HEK293T (cell line): ENCODE data around the gene UPF3B.

Experiments used
- CTCF ChIA-PET: fragments of 350-600 bp; formaldehyde crosslinking; extraction: SDS; loops from one replicate; lab custom pipeline; 2021; ENCODE audit warnings: antibody characterized with exemption, inconsistent platforms; lab: Yijun Ruan, JAX
- POLR2A ChIA-PET: fragments of 350-600 bp; formaldehyde crosslinking; extraction: SDS; loops from one replicate; lab custom pipeline; 2020; ENCODE audit warnings: antibody characterized with exemption, inconsistent platforms; lab: Yijun Ruan, JAX
- DNase-seq: peaks from one replicate; pipeline ENCODE4 v3.0.0; 2012; ENCODE audit warnings: mixed read lengths; ENCODE audit errors: extremely low spot score
- ARNT ChIP-seq: fragments of 450-650 bp; IDR thresholded peaks from 2 replicates; pipeline ENCODE4 v1.6.1; 2017; ENCODE audit warnings: mild to moderate bottlenecking
- BHLHE40 ChIP-seq: fragments of 450-650 bp; IDR thresholded peaks from 2 replicates; pipeline ENCODE4 v1.6.1; 2016; ENCODE audit warnings: mild to moderate bottlenecking, moderate library complexity, borderline replicate concordance
- CTBP1 ChIP-seq: fragments of 450-650 bp; IDR thresholded peaks from 2 replicates; pipeline ENCODE4 v1.6.1; 2016; ENCODE audit warnings: borderline replicate concordance
- ELF4 ChIP-seq: fragments of 450-650 bp; IDR thresholded peaks from 2 replicates; pipeline ENCODE4 v1.6.1; 2017; ENCODE audit warnings: antibody characterized with exemption
- FOXA1 ChIP-seq: fragments of 450-650 bp; IDR thresholded peaks from 2 replicates; pipeline ENCODE4 v1.6.1; 2016; ENCODE audit warnings: mild to moderate bottlenecking
- FOXK2 ChIP-seq: fragments of 450-650 bp; IDR thresholded peaks from 2 replicates; pipeline ENCODE4 v1.6.1; 2016; ENCODE audit warnings: mild to moderate bottlenecking
- FOXM1 ChIP-seq: fragments of 450-650 bp; IDR thresholded peaks from 2 replicates; pipeline ENCODE4 v1.6.1; 2017; ENCODE audit warnings: mild to moderate bottlenecking, borderline replicate concordance
- HDGF ChIP-seq: fragments of 450-650 bp; IDR thresholded peaks from 2 replicates; pipeline ENCODE4 v1.6.1; 2017; ENCODE audit warnings: antibody characterized with exemption, borderline replicate concordance
- L3MBTL2 ChIP-seq: fragments of 450-650 bp; conservative IDR thresholded peaks from 2 replicates; pipeline ENCODE4 v1.6.1; 2016; ENCODE audit warnings: mild to moderate bottlenecking
- LEF1 ChIP-seq: fragments of 450-650 bp; IDR thresholded peaks from 2 replicates; pipeline ENCODE4 v1.6.1; 2017; ENCODE audit warnings: mild to moderate bottlenecking, borderline replicate concordance
- NFRKB ChIP-seq: fragments of 450-650 bp; IDR thresholded peaks from 2 replicates; pipeline ENCODE4 v1.6.1; 2016; ENCODE audit warnings: mild to moderate bottlenecking, moderate library complexity
- SP1 ChIP-seq: fragments of 450-650 bp; IDR thresholded peaks from 2 replicates; pipeline ENCODE4 v1.6.1; 2017
- SUZ12 ChIP-seq: fragments of 450-650 bp; IDR thresholded peaks from 2 replicates; pipeline ENCODE4 v1.6.1; 2016; ENCODE audit warnings: mild to moderate bottlenecking
- TARDBP ChIP-seq: fragments of 450-650 bp; IDR thresholded peaks from 2 replicates; pipeline ENCODE4 v1.6.1; 2016
- ZNF384 ChIP-seq: fragments of 450-650 bp; IDR thresholded peaks from 2 replicates; pipeline ENCODE4 v1.6.1; 2016
- TF ChIP-seq, protein P1 (sequence below): fragments of 450-650 bp; IDR thresholded peaks from 2 replicates; pipeline ENCODE4 v1.6.1; 2016

UPF3B gene

DNA sequence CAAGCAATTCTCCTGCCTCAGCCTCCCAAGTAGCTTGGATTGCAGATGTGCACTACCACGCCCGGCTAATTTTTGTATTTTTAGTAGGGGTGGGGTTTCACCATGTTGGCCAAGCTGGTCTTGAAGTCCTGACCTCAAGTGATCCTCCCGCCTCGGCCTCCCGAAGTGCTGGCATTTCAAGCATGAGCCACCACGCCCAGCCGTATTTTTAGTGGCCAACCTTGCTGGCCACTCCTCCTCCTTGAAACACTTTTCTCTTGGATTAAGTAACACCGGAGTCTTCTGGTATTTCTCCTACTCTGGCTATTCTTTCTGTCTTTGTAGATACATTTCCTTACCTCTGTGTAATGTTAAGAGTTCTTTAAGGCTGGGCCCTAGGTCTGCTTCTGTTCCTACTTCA, 50.2 kb downstream of the UPF3B start:
- DNase-seq, result no peak
- TF ChIP-seq SUZ12, result no peak
- TF ChIP-seq CTBP1, result no peak
- TF ChIP-seq ELF4, result no peak
- TF ChIP-seq FOXM1, result no peak
- no peak for TF ChIP-seq ZNF384
- no peak for TF ChIP-seq FOXK2
- no peak for TF ChIP-seq ARNT
- no peak for TF ChIP-seq HDGF
- TF ChIP-seq NFRKB, result no peak

DNA sequence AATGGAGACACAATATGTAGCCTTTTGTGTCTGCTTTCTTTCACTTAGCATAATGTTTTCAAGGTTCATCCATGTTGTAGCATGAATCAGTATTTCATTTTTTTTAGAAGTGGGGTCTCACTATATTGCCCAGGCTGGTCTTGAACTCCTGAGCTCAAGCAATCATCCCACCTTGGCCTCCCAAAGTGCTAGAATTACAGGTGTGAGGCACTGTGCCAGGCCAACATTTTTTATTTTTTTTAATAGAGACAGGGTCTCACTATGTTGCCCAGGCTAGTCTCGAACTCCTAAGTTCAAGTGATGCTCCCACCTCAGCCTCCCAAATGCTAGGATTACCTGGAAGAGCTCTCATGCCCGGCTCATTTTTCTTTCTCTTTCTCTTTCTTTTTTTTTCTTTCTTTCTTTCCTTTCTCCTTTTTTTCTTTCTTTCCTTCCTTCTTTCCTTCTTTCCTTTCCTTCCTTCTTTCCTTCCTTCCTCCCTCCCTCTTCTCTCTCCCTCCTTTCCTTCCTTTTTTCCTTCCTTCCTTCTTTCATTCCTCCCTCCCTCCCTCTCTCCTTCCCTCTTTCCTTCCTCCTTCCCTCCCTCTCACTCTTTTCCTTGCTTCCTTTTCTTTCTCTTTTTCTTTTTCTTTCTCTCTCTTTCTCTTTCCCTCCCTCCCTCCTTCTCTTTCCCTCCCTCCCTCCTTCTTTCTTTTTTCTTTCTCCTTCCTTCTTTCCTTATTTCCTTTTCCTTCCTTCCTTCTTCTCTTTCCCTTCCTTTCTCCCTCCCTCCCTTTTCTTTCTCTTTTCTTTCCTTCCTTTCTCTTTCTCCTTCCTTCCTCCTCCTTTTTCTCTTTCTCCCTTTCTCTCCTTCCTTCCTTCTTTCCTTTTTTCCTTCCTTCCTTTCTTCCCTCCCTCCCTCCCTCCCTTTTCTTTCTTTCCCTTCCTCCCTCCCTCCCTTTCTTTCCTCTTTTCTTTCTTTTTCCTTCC, 51.2 kb downstream of the UPF3B start:
- POLR2A ChIA-PET, result interaction anchor here (1.3 kb wide), 1 partner anchor 10 kb away, joined by 3 read pairs; the partner anchor contains the start of gene RPL39
- TF ChIP-seq ELF4 (no peak), SUZ12 (no peak), LEF1 (no peak), L3MBTL2 (no peak), CTBP1 (no peak), SP1 (no peak), NFRKB (no peak), TARDBP (no peak), FOXA1 (no peak), FOXK2 (no peak), HDGF (no peak), FOXM1 (no peak), BHLHE40 (no peak), ARNT (no peak), ZNF384 (no peak)
- TF ChIP-seq, protein P1, sequence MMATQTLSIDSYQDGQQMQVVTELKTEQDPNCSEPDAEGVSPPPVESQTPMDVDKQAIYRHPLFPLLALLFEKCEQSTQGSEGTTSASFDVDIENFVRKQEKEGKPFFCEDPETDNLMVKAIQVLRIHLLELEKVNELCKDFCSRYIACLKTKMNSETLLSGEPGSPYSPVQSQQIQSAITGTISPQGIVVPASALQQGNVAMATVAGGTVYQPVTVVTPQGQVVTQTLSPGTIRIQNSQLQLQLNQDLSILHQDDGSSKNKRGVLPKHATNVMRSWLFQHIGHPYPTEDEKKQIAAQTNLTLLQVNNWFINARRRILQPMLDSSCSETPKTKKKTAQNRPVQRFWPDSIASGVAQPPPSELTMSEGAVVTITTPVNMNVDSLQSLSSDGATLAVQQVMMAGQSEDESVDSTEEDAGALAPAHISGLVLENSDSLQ, result no peak
- DNase-seq, result no peak
- CTCF ChIA-PET, result no interaction called here

More for the DNA sequence above, 50.2 kb downstream of the UPF3B start:
- ChIA-PET CTCF (interaction anchor here (0.7 kb wide), 1 partner anchor 548 kb away, joined by 3 read pairs; no protein-coding TSS in a partner anchor), POLR2A (interaction anchor here (1.3 kb wide), 1 partner anchor 11 kb away, joined by 3 read pairs; the partner anchor contains the start of gene RPL39)

DNA sequence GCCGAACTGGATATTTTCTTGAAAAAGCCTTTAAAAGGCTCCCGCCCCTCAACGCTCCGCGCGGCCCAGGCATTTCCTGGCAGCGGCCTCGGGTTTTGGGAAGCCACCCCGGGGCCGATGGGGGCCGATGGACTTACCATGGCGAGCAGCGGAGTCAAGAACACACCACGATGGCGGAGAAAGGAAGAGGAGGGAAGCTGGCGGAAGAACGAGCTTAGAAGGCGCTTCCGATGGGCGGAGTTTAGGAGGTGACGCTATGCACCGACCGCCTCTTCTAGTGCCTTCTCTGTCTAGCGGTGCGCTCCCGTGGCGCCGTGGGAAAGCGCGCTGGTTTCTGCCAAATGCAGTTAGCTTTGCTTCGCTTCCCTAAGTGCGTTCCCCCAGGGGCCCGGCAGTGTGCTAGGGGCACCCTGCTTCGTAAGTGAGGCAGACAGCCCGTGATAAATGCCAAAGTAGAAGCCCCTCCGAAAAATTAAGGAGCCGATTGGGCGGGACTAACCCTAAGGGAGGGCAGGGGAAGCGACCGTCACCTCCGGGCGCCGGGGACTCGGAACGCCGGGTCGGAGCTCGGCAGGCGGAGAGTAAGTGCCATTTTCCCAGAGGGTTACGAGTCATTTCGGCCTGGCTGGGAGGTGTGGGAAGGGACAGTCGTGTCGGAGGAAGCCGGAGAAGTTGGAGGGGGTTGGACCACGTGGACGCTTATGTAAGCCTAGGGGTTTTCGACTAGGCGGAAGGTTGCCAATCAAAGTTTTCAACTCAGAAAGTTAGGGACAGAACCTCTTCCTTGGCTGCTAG, 61.1 kb downstream of the UPF3B start, which contains the start of gene RPL39:
Gene RPL39 (minus strand): TSS at position 194 of the 795 bp plus-strand sequence. CDS start 54 bp downstream, at position 140.
- DNase-seq, result peak; percentile 83
- TF ChIP-seq, protein P1, result peak; percentile 92
- TF ChIP-seq FOXA1, result no peak
- no peak for TF ChIP-seq HDGF
- no peak for TF ChIP-seq SP1
- no peak for TF ChIP-seq SUZ12
- peak; percentile 93 for TF ChIP-seq ELF4
- TF ChIP-seq NFRKB, result peak; percentile 89
- peak; percentile 59 for TF ChIP-seq L3MBTL2
- no peak for TF ChIP-seq CTBP1
- TF ChIP-seq TARDBP, result no peak
- TF ChIP-seq FOXK2, result no peak
- no peak; the same call in 1 of the 2 replicates for TF ChIP-seq LEF1
- TF ChIP-seq ARNT, result no peak
- no peak for TF ChIP-seq ZNF384
- no peak for TF ChIP-seq BHLHE40
- ChIA-PET CTCF (interaction anchor here (0.6 to 1.0 kb wide), 4 partner anchors 33 to 906 kb away, joined by 3 to 5 read pairs (median 4); partner anchors contain the start of gene SOWAHD), POLR2A (interaction anchor here (0.6 to 2.4 kb wide), 54 partner anchors 9 to 812 kb away, joined by 3 to 52 read pairs (median 4); partner anchors contain the start of genes MCTS1, NDUFA1, NKRF and RNF113A)

DNA sequence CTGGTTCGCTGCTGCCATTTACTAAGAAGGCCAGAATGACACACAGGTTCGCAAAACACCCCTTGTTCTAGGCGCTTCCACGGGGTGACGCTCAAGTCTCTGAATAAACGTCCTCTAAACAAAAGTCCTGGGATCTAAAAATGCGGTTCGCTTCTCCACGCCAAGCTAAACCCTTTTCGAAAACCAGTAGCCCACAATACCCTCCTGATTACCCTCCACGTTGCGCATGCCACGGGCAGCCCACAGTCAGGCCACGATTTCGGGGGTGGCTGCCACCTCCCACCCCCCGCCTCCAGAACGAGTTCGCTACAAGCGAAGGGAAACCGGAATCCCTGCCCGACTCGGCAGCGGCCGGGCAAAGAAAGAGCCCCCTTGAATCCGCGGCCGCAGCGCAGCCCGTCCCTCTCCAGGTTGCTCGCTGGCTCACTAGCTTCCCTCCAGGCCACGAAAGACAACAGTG, 61.8 kb downstream of the UPF3B start:
- POLR2A ChIA-PET, result interaction anchor here (0.8 to 2.4 kb wide), 38 partner anchors 9 to 217 kb away, joined by 3 to 52 read pairs (median 6); partner anchors contain the start of genes NDUFA1, NKRF, RNF113A and SEPTIN6
- DNase-seq, result no peak
- TF ChIP-seq SP1 (no peak), L3MBTL2 (no peak; the same call in 1 of the 2 replicates), FOXA1 (no peak), ARNT (no peak)
- CTCF ChIA-PET, result interaction anchor here (0.6 to 1.0 kb wide), 2 partner anchors 32 to 907 kb away, joined by 3 to 5 read pairs; partner anchors contain the start of gene SOWAHD

DNA sequence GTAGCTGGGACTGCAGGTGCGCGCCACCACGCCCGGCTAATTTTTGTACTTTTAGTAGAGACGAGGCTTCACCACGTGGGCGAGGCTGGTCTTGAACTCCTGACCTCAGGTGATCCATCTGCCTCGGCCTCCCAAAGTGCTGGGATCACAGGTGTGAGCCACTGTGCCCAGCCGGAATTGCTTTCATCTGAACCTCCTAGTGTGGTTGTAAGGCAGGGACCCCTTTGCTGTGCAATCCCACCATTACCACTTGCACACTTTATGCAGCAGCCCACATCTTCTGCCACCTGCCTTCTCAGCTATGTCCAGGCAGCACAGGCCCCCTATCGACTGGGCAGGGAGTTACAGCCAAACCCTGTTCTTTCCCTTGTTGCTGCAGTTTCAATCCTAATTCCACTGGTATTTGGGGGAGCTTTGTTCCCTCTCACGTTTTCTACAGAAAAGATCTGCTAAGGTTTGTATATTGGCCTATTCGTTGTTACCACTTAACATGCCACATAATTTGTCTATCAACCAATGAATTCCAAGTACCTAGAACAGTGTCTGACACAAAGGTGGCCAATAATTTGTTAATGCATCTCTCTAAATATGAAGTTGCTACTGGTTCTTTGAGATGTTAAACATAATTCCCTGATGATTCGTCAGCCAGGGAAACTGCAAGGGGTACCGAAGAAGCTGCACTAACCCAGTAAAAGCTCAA, 67.9 kb downstream of the UPF3B start:
- no peak for TF ChIP-seq FOXA1
- peak; percentile 11; the same call in 1 of the 2 replicates for TF ChIP-seq FOXK2
- TF ChIP-seq FOXM1, result no peak
- TF ChIP-seq ARNT, result no peak
- no peak for TF ChIP-seq SP1
- no peak for TF ChIP-seq NFRKB
- TF ChIP-seq, protein P1, result no peak
- no peak for TF ChIP-seq TARDBP
- TF ChIP-seq ELF4, result peak; percentile 7; the same call in 1 of the 2 replicates
- TF ChIP-seq CTBP1, result no peak
- TF ChIP-seq ZNF384, result no peak; the same call in 1 of the 2 replicates
- TF ChIP-seq LEF1, result no peak
- TF ChIP-seq HDGF, result peak; percentile 33; the same call in 1 of the 2 replicates
- TF ChIP-seq L3MBTL2, result peak; percentile 50; the same call in 1 of the 2 replicates
- peak; percentile 39; the same call in 1 of the 2 replicates for TF ChIP-seq BHLHE40
- no peak for TF ChIP-seq SUZ12
- peak; percentile 73 for DNase-seq
- ChIA-PET POLR2A (interaction anchor here (0.6 to 0.9 kb wide), 3 partner anchors 68 to 85 kb away, joined by 3 read pairs; partner anchors contain the start of gene UPF3B), CTCF (interaction anchor here (0.6 to 1.5 kb wide), 10 partner anchors 15 to 195 kb away, joined by 3 to 7 read pairs (median 3); partner anchors contain the start of genes NDUFA1, RNF113A and SOWAHD)
